MCF 10A (cell line): Measurements from ENCODE around the gene ZNF274. TPM values are rescaled to one million over a fixed set of nuclear protein-coding genes. Genes with fewer than 3 reads are reported as not detected.

Experiments used
- BruUV-seq: library from RNA; stranded (reverse); fragments of 400-500 nt; replicated peaks from 2 replicates; lab custom pipeline; 2021; lab: Mats Ljungman, UMichigan
- CTCF ChIA-PET: fragments of 300-600 bp; sonication (Branson Sonifier 250); formaldehyde crosslinking; extraction: SDS; loops from one replicate; lab custom pipeline; 2021; ENCODE audit warnings: antibody characterized with exemption, inconsistent platforms; lab: Yijun Ruan, JAX
- POLR2A ChIA-PET: fragments of 300-600, 350-650 bp; sonication (Branson Sonifier 250); formaldehyde crosslinking; extraction: SDS; loops from one replicate; lab custom pipeline; 2020; ENCODE audit warnings: antibody characterized with exemption, inconsistent platforms; lab: Yijun Ruan, JAX
- DNase-seq: peaks from one replicate; pipeline ENCODE4 v3.0.0-alpha.2; 2018; ENCODE audit not compliant: unreplicated experiment
- H3K27ac Mint-ChIP-seq: one replicate; pipeline ENCODE4 v1.8.0; 2022; ENCODE audit warnings: mild to moderate bottlenecking, low read depth, mixed read lengths; ENCODE audit not compliant: unreplicated experiment
- H3K27me3 Mint-ChIP-seq: one replicate; pipeline ENCODE4 v1.8.0; 2022; ENCODE audit warnings: mixed read lengths; ENCODE audit not compliant: insufficient read depth, unreplicated experiment
- H3K36me3 Mint-ChIP-seq: one replicate; pipeline ENCODE4 v1.8.0; 2022; ENCODE audit warnings: mild to moderate bottlenecking, moderate library complexity, mixed read lengths; ENCODE audit not compliant: insufficient read depth, unreplicated experiment
- H3K4me1 Mint-ChIP-seq: one replicate; pipeline ENCODE4 v1.8.0; 2022; ENCODE audit warnings: mixed read lengths; ENCODE audit not compliant: insufficient read depth, unreplicated experiment
- H3K4me3 Mint-ChIP-seq: one replicate; pipeline ENCODE4 v1.8.0; 2022; ENCODE audit warnings: mild to moderate bottlenecking, moderate library complexity, mixed read lengths; ENCODE audit not compliant: unreplicated experiment
- H3K9me3 Mint-ChIP-seq: one replicate; pipeline ENCODE4 v1.8.0; 2022; ENCODE audit warnings: mixed read lengths; ENCODE audit not compliant: unreplicated experiment
- CTCF ChIP-seq: fragments of 200-600 bp; IDR thresholded peaks from one replicate; pipeline ENCODE4 v1.8.0; 2022; ENCODE audit warnings: antibody characterized with exemption, mild to moderate bottlenecking; ENCODE audit not compliant: unreplicated experiment
- intact Hi-C: fragments of 100-400 bp; cut with micrococcal nuclease; formaldehyde crosslinking; loops from 2 replicates; pipeline ENCODE4 v1.14.1; 2022
- total RNA-seq: library from RNA; stranded (reverse); gene quantifications from 2 replicates; pipeline ENCODE4 v1.2.3, GENCODE V29; 2022

ZNF274 gene
- total RNA-seq, 1 experiment from 2014 or later: 27.1 TPM

GRCh38 chr19:58213075-58213369 lies 30.2 kb downstream of the ZNF274 start:
- Mint-ChIP-seq H3K4me1 (no peaks in the 10 kb centered on the region), H3K9me3 (peaks cover 19% of the 10 kb centered on the region), H3K4me3 (no peak overlapping the region), H3K27me3 (no peaks in the 10 kb centered on the region), H3K36me3 (peaks cover 52% of the 10 kb centered on the region), H3K27ac (no peak overlapping the region)
- TSS peak; percentile 38 for BruUV-seq
- DNase-seq: no peak
- intact Hi-C loops: no loop called here
- CTCF ChIA-PET: no interaction called here
- no peak for TF ChIP-seq CTCF
- POLR2A ChIA-PET: no interaction called here

- ChIA-PET POLR2A (no interaction called here), CTCF (no interaction called here)
- Mint-ChIP-seq H3K36me3 (peaks cover 18% of the 10 kb centered on the region), H3K27me3 (no peaks in the 10 kb centered on the region), H3K27ac (no peak overlapping the region), H3K4me3 (no peak overlapping the region), H3K4me1 (no peaks in the 10 kb centered on the region), H3K9me3 (peaks cover 10% of the 10 kb centered on the region)
- DNase-seq: no peak
- TF ChIP-seq CTCF: no peak
- intact Hi-C loops: no loop called here
- no TSS peak for BruUV-seq
Observed at GRCh38 chr19:58217069-58217481, 34.2 kb downstream of the ZNF274 start.

GRCh38 chr19:58217607-58218391 lies 34.9 kb downstream of the ZNF274 start:
- peaks cover 16% of the 10 kb centered on the region for H3K9me3 Mint-ChIP-seq
- H3K36me3 Mint-ChIP-seq: peaks cover 10% of the 10 kb centered on the region
- no peak overlapping the region for H3K4me3 Mint-ChIP-seq
- BruUV-seq: no TSS peak
- CTCF ChIA-PET: interaction anchor here (0.5 kb wide), 1 partner anchor 640 kb away, joined by 3 read pairs; no protein-coding TSS in a partner anchor
- no peak overlapping the region for H3K27ac Mint-ChIP-seq
- POLR2A ChIA-PET: no interaction called here
- intact Hi-C loops: no loop called here
- DNase-seq: no peak
- no peak for TF ChIP-seq CTCF
- H3K4me1 Mint-ChIP-seq: no peaks in the 10 kb centered on the region
- H3K27me3 Mint-ChIP-seq: no peaks in the 10 kb centered on the region

- H3K9me3 Mint-ChIP-seq: peaks cover 18% of the 10 kb centered on the region
- ChIA-PET CTCF (no interaction called here), POLR2A (interaction anchor here (0.9 kb wide), 1 partner anchor 10 kb away, joined by 3 read pairs; the partner anchor contains the start of gene ZNF544)
Observed at GRCh38 chr19:58218899-58219298, 36.0 kb downstream of the ZNF274 start.

More at GRCh38 chr19:58218899-58219298, 36.0 kb downstream of the ZNF274 start:
- no TSS peak for BruUV-seq
- TF ChIP-seq CTCF: peak; percentile 25
- DNase-seq: peak; percentile 34
- Mint-ChIP-seq H3K4me3 (no peak overlapping the region), H3K27ac (no peak overlapping the region), H3K36me3 (no peaks in the 10 kb centered on the region), H3K27me3 (no peaks in the 10 kb centered on the region), H3K4me1 (no peaks in the 10 kb centered on the region)
- intact Hi-C loops: no loop called here
